OCI-LY3 (cell line): ENCODE data around the gene SCAP.

Source experiments
- H2AFZ ChIP-seq: fragments of 200-600, 300-600 bp; shearing (Covaris generic); 2 replicates; pipeline ENCODE4 v1.6.0; 2014; ENCODE audit warnings: antibody characterized with exemption, low read depth, low read length
- H3K27ac ChIP-seq: fragments of 200-600, 300-600 bp; sonication (generic); 2 replicates; pipeline ENCODE4 v1.5.1; 2014; ENCODE audit warnings: mild to moderate bottlenecking, low read length, moderate library complexity, mixed read lengths
- H3K27me3 ChIP-seq: fragments of 200-600, 300-600 bp; sonication (generic); 2 replicates; pipeline ENCODE4 v1.6.1; 2014; ENCODE audit warnings: low read depth, low read length, mixed read lengths
- H3K36me3 ChIP-seq: fragments of 200-600, 300-600 bp; sonication (generic); replicated peaks from 2 replicates; pipeline ENCODE3; 2014; ENCODE audit warnings: low read depth, low read length, mixed read lengths
- H3K4me1 ChIP-seq: fragments of 300-600, 200-600 bp; sonication (generic); 2 replicates; pipeline ENCODE4 v1.6.1; 2014; ENCODE audit warnings: low read length, mixed read lengths
- H3K4me2 ChIP-seq: fragments of 200-600, 300-600 bp; sonication (generic); 2 replicates; pipeline ENCODE4 v1.6.1; 2014; ENCODE audit warnings: low read length, mixed read lengths
- H3K4me3 ChIP-seq: fragments of 300-600, 200-600 bp; sonication (generic); 2 replicates; pipeline ENCODE4 v1.5.1; 2014; ENCODE audit warnings: antibody characterized with exemption, mild to moderate bottlenecking, low read length, moderate library complexity
- H3K79me2 ChIP-seq: fragments of 300-600, 200-600 bp; shearing (Covaris generic); 2 replicates; pipeline ENCODE4 v1.6.1; 2014; ENCODE audit warnings: mild to moderate bottlenecking, low read length, mixed read lengths
- H3K9ac ChIP-seq: fragments of 300-600, 200-600 bp; shearing (Covaris generic); 2 replicates; pipeline ENCODE4 v1.6.0; 2014; ENCODE audit warnings: mild to moderate bottlenecking, low read length, moderate library complexity
- H3K9me3 ChIP-seq: fragments of 200-600, 300-600 bp; shearing (Covaris generic); 2 replicates; pipeline ENCODE4 v1.6.1; 2014; ENCODE audit warnings: low read length, mixed read lengths; ENCODE audit not compliant: insufficient read depth
- H4K20me1 ChIP-seq: fragments of 200-600, 300-600 bp; sonication (generic); 2 replicates; pipeline ENCODE4 v1.6.1; 2016; ENCODE audit warnings: low read length, mixed read lengths; ENCODE audit not compliant: insufficient read depth
- EZH2phosphoT487 ChIP-seq: fragments of 200-600 bp; shearing (Covaris generic); IDR thresholded peaks from 2 replicates; pipeline ENCODE4 v1.6.1; 2018; ENCODE audit warnings: antibody characterized with exemption, mixed run types, low read depth
- TF ChIP-seq, protein P1 (sequence below): fragments of 200-600, 300-600 bp; sonication (generic); IDR thresholded peaks from 2 replicates; pipeline ENCODE4 v1.5.1; 2014; ENCODE audit warnings: antibody characterized with exemption, low read length, low read depth

SCAP gene

DNA sequence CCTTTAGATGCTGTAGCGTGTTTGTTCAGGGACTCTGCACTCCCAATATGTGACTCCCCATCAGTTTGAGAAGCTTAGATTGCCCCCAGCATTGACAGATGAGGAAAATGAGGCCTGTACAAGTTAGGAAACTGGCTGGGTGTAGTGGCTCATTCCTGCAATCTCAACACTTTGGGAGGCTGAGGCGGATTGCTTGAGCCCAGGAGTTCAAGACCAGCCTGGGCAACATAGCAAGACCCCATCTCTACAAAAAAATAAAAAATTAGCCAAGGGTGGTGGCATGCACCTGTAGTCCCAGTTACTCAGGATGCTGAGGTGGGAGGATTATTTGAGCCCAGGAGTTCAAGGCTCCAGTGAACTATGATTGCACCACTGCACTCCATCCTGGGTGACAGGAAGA is 108.9 kb downstream of the SCAP start:
- no peak overlapping the region for H3K9ac ChIP-seq
- H3K79me2 ChIP-seq = no peaks in the 10 kb centered on the region
- peaks cover 9% of the 10 kb centered on the region; the same call in 1 of the 2 replicates for H3K4me1 ChIP-seq
- H3K4me3 ChIP-seq = no peak overlapping the region
- no peak overlapping the region for H2AFZ ChIP-seq
- H3K4me2 ChIP-seq = no peak overlapping the region
- H3K27ac ChIP-seq = no peak overlapping the region
- no peaks in the 10 kb centered on the region for H4K20me1 ChIP-seq
- H3K36me3 ChIP-seq = no peaks in the 10 kb centered on the region
- TF ChIP-seq, protein P1, sequence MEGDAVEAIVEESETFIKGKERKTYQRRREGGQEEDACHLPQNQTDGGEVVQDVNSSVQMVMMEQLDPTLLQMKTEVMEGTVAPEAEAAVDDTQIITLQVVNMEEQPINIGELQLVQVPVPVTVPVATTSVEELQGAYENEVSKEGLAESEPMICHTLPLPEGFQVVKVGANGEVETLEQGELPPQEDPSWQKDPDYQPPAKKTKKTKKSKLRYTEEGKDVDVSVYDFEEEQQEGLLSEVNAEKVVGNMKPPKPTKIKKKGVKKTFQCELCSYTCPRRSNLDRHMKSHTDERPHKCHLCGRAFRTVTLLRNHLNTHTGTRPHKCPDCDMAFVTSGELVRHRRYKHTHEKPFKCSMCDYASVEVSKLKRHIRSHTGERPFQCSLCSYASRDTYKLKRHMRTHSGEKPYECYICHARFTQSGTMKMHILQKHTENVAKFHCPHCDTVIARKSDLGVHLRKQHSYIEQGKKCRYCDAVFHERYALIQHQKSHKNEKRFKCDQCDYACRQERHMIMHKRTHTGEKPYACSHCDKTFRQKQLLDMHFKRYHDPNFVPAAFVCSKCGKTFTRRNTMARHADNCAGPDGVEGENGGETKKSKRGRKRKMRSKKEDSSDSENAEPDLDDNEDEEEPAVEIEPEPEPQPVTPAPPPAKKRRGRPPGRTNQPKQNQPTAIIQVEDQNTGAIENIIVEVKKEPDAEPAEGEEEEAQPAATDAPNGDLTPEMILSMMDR = no peak
- TF ChIP-seq EZH2phosphoT487 = no peak
- 0 out of 2 replicates have a peak, but pooled peaks cover 2% of the 10 kb centered on the region for H3K27me3 ChIP-seq
- H3K9me3 ChIP-seq = no peaks in the 10 kb centered on the region

DNA sequence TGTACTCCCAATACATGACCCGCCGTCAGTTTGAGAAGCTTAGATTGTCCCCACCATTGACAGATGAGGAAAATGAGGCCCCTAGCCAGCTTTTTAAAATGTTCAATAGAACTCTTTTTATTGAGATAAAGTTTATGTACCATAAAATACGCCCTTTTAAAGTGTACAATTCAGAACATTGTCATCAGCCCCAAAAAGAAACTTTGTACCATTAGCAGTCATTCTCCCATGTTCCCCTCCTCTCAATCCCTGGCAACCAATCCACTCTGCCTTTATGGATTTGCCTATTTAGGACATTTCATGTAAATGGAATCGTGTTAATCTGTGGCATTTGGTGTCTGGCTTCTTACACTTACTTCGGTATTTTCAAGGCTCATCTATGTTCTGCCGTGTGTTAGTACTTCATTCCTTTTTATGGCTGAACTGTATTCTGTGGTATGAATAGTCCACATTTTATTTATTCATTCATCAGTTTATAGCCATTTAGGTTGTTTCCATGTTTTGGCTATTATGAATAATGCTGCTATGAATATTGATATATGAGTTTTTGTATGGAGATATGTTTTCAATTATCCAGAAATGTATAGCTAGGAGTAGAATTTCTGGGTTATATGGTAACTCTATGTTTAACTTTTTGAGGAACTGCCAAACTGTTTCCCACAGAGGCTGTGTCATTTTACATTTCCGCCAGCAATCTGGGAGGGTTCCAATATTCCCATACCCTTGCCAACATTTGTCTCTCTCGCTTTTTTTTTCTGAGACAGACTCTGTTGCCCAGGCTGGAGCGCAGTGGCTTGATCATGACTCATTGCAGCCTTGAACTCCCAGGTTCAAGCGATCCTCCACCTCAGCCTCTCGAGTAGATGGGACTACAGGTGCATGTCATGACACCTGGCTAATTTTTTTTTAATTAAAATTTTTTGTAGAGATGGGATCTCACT is 110.3 kb downstream of the SCAP start:
- no peaks in the 10 kb centered on the region for H3K9me3 ChIP-seq
- H3K4me1 ChIP-seq = peaks cover 9% of the 10 kb centered on the region; the same call in 1 of the 2 replicates
- H3K27ac ChIP-seq = no peak overlapping the region
- TF ChIP-seq, protein P1 = no peak
- no peak for TF ChIP-seq EZH2phosphoT487
- H3K36me3 ChIP-seq = no peaks in the 10 kb centered on the region
- H2AFZ ChIP-seq = no peak overlapping the region
- no peak overlapping the region for H3K9ac ChIP-seq
- H3K4me2 ChIP-seq = no peak overlapping the region
- no peaks in the 10 kb centered on the region for H3K27me3 ChIP-seq
- H3K79me2 ChIP-seq = no peaks in the 10 kb centered on the region
- no peaks in the 10 kb centered on the region for H4K20me1 ChIP-seq
- no peak overlapping the region for H3K4me3 ChIP-seq
